K562 (cell line): Measurements from ENCODE around the gene JPT2. TPM values are rescaled to one million over a fixed set of nuclear protein-coding genes. Genes with fewer than 3 reads are reported as not detected.
A peak's percentile ranks its signal among the peaks of the same experiment; 100 is the strongest.

Source experiments
- ATF2 ChIP-seq: sonication (generic); formaldehyde crosslinking; IDR thresholded peaks from 2 replicates; pipeline ENCODE4 v1.8.1; 2022; ENCODE audit warnings: missing genetic modification reagents
- BRD9 ChIP-seq: fragments of 450-650 bp; IDR thresholded peaks from 2 replicates; pipeline ENCODE4 v1.6.1; 2018; ENCODE audit warnings: low read depth; ENCODE audit not compliant: partially characterized antibody
- FOXO4 ChIP-seq: fragments of 450-650 bp; formaldehyde crosslinking; IDR thresholded peaks from 2 replicates; pipeline ENCODE4 v1.4.0; 2020; ENCODE audit warnings: mild to moderate bottlenecking, moderate library complexity
- GMEB1 ChIP-seq: fragments of 250-450 bp; sonication (Bioruptor Pico); IDR thresholded peaks from 2 replicates; pipeline ENCODE4 v1.4.0; 2020; ENCODE audit warnings: mild to moderate bottlenecking
- GTF2F1 ChIP-seq: IDR thresholded peaks from 2 replicates; pipeline ENCODE4 v1.6.1; 2011; ENCODE audit warnings: low read depth, low read length, improper control_type of control experiment
- KDM4B ChIP-seq, 2 experiments: fragments of 450-650 bp in 1 of 2; sonication (generic) in 1 of 2; IDR thresholded peaks; 2 replicates each; pipeline ENCODE4 v1.6.1; 2016 to 2017; ENCODE audit warnings: borderline replicate concordance in 2 of 2, antibody characterized with exemption in 1 of 2, low read depth in 1 of 2, mild to moderate bottlenecking in 1 of 2
- KLF10 ChIP-seq: fragments of 250-450 bp; sonication (Bioruptor Pico); IDR thresholded peaks from 2 replicates; pipeline ENCODE4 v1.6.1; 2021; ENCODE audit warnings: matching md5 sums
- L3MBTL2 ChIP-seq: fragments of 450-650 bp; IDR thresholded peaks from 2 replicates; pipeline ENCODE4 v1.6.1; 2016; ENCODE audit warnings: mild to moderate bottlenecking, moderate library complexity
- MBD1 ChIP-seq: fragments of 250-450 bp; sonication (Bioruptor Pico); IDR thresholded peaks from 2 replicates; pipeline ENCODE4 v1.8.0; 2022; ENCODE audit warnings: inconsistent platforms
- MIER1 ChIP-seq: fragments of 450-650 bp; IDR thresholded peaks from 2 replicates; pipeline ENCODE4 v1.6.1; 2016; ENCODE audit warnings: antibody characterized with exemption, mild to moderate bottlenecking, low read depth
- NEUROD1 ChIP-seq: fragments of 150-350 bp; IDR thresholded peaks from 2 replicates; pipeline ENCODE4 v1.6.1; 2014; ENCODE audit warnings: borderline replicate concordance, low read length, low read depth; ENCODE audit not compliant: partially characterized antibody
- PCBP2 ChIP-seq: fragments of 200-400 bp; formaldehyde crosslinking; IDR thresholded peaks from 2 replicates; pipeline ENCODE4 v1.6.1; 2018; ENCODE audit warnings: low read length, low read depth, mild to moderate bottlenecking, moderate library complexity; ENCODE audit not compliant: poor library complexity, severe bottlenecking
- RB1 ChIP-seq: fragments of 450-650 bp; IDR thresholded peaks from 2 replicates; pipeline ENCODE4 v1.6.1; 2017; ENCODE audit warnings: low read depth, mild to moderate bottlenecking
- RBM17 ChIP-seq: fragments of 200-400 bp; formaldehyde crosslinking; IDR thresholded peaks from 2 replicates; pipeline ENCODE4 v1.6.1; 2017; ENCODE audit warnings: low read depth, mild to moderate bottlenecking, low read length, borderline replicate concordance
- RFX1 ChIP-seq: fragments of 450-650 bp; IDR thresholded peaks from 2 replicates; pipeline ENCODE4 v1.6.1; 2016; ENCODE audit warnings: mild to moderate bottlenecking, moderate library complexity
- SNIP1 ChIP-seq: fragments of 450-650 bp; IDR thresholded peaks from 2 replicates; pipeline ENCODE4 v1.7.1; 2017; ENCODE audit warnings: low read depth, mild to moderate bottlenecking
- SPI1 ChIP-seq: IDR thresholded peaks from 2 replicates; pipeline ENCODE4 v1.6.1; 2011; ENCODE audit warnings: low read depth, low read length, control low read depth, borderline replicate concordance
- SREBF1 ChIP-seq: fragments of 150-350 bp; IDR thresholded peaks from 2 replicates; pipeline ENCODE4 v1.6.1; 2014; ENCODE audit warnings: antibody characterized with exemption, low read depth, low read length, borderline replicate concordance
- TARDBP ChIP-seq: fragments of 450-650 bp; IDR thresholded peaks from 2 replicates; pipeline ENCODE4 v1.6.1; 2016
- ZNF121 ChIP-seq: sonication (generic); formaldehyde crosslinking; conservative IDR thresholded peaks from 2 replicates; pipeline ENCODE4 v1.8.0; 2022; ENCODE audit warnings: missing genetic modification reagents
- ZNF140 ChIP-seq: fragments of 250-450 bp; sonication (Bioruptor Pico); IDR thresholded peaks from 2 replicates; pipeline ENCODE4 v1.8.0; 2021; ENCODE audit warnings: moderate library complexity, mild to moderate bottlenecking, inconsistent platforms
- ZNF282 ChIP-seq: sonication (generic); formaldehyde crosslinking; IDR thresholded peaks from 2 replicates; pipeline ENCODE4 v1.8.1; 2023; ENCODE audit warnings: missing genetic modification reagents
- ZNF354B ChIP-seq: fragments of 250-450 bp; sonication (Bioruptor Pico); IDR thresholded peaks from 2 replicates; pipeline ENCODE4 v1.4.0; 2020
- ZNF507 ChIP-seq: conservative IDR thresholded peaks from 2 replicates; pipeline ENCODE4 v1.6.1; 2017; ENCODE audit warnings: missing genetic modification characterization, missing compliant biosample characterization
- ZNF589 ChIP-seq: fragments of 200-800 bp; sonication (Bioruptor generic); IDR thresholded peaks from 2 replicates; pipeline ENCODE4 v1.6.1; 2016; ENCODE audit warnings: low read depth, missing genetic modification characterization, missing compliant biosample characterization
- polyA plus RNA-seq, 8 experiments: library from polyadenylated mRNA; depleted of rRNA in 4 of 8; stranded (reverse) in 5 of 8; unstranded in 3 of 8; fragments of >200 nt; fragmentation: Nextera tagmentation in 2 of 8; fragmentation: Illumina TruSeq in 1 of 8; extraction: Ambion mirVana in 2 of 8; extraction: Trizol in 1 of 8; gene quantifications; 2 replicates each; pipeline versions ENCODE4 v1.2.1 to v1.2.3, GENCODE V29; 2011 to 2014; ENCODE audit warnings: inconsistent platforms in 1 of 8, missing spikeins in 1 of 8
- total RNA-seq, 7 experiments: library from RNA; depleted of rRNA in 6 of 7; stranded (reverse); fragments of >200 nt in 6 of 7; fragmentation: Illumina TruSeq in 2 of 7; extraction: Trizol in 2 of 7; gene quantifications; 2 replicates each; pipeline versions ENCODE4 v1.2.1 to v1.2.3, GENCODE V29; 2011 to 2021; ENCODE audit warnings: low replicate concordance in 1 of 7

Gene JPT2
- total and polyA plus RNA-seq, 9 of the 15 experiments (the other 6 are each of a cell fraction or from before 2014, with no cell fraction given): 25.5 to 133 (median 106) TPM

GRCh38 chr16:1705688-1706385, 27.8 kb downstream of the JPT2 start, which contains the start of gene MAPK8IP3 (continued):
- TF ChIP-seq BRD9 (peak; percentile 32), RFX1 (no peak), KDM4B (IDR thresholded peaks at IDR 0.05; ENCODE audit: borderline replicate concordance in 2 of 2, low read depth in 1 of 2) (no peak), PCBP2 (no peak), ZNF507 (no peak), FOXO4 (CRISPR knock-in tag) (no peak), L3MBTL2 (no peak), GMEB1 (peak; percentile 84), MBD1 (CRISPR knock-in tag) (no peak), NEUROD1 (peak; percentile 52), RBM17 (no peak), ZNF354B (CRISPR knock-in tag) (no peak), KLF10 (no peak), SNIP1 (no peak), ZNF282 (peak; percentile 90; the same call in 1 of the 2 replicates), TARDBP (peak; percentile 81; the same call in 1 of the 2 replicates), MIER1 (no peak), ZNF589 (no peak), ZNF121 (CRISPR knock-in tag) (no peak), GTF2F1 (no peak), SPI1 (no peak), ATF2 (CRISPR knock-in tag) (peak; percentile 91), RB1 (peak; percentile 99), ZNF140 (no peak), SREBF1 (no peak)
